ENCODE results near the gene RFFL. TPM values are rescaled to one million over a fixed set of nuclear protein-coding genes. Genes with fewer than 3 reads are reported as not detected.

RFFL gene
- polyA plus RNA-seq, 1 donor from 2014 or later: 6.6 TPM

DNA sequence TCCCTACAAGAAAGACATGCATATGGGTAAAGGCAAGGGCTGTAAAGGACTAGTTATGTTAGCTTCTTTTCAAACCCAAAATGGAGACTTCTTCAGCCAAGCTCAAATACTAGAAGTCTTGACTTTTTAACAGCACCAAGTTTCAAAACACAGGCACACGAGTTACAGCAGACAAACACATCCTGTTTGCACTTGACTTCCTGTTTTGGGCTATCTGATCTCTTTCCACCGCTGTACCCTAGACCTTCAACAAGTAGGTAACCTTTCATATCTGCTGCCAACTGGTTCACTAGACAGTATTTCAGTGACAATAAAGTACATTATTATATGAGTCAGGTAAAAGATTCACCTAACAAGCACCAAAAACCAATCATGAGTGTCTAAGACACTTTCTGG lies 12.3 kb downstream of the RFFL start:
- no peak overlapping the region for H3K4me3 ChIP-seq (ENCODE audit: low read length)
- H2AFZ ChIP-seq (ENCODE audit: low read depth, low read length): no peak overlapping the region
- H3K79me2 ChIP-seq (replicated peaks; ENCODE audit: insufficient read depth, low read length): no peaks in the 10 kb centered on the region
- no peaks in the 10 kb centered on the region for H4K20me1 ChIP-seq (ENCODE audit: insufficient read depth)
- H3K27ac ChIP-seq (ENCODE audit: low read length): no peak overlapping the region
- no peaks in the 10 kb centered on the region for H3K36me3 ChIP-seq (ENCODE audit: insufficient read depth, low read length)
- no peaks in the 10 kb centered on the region for H3F3A ChIP-seq (ENCODE audit: insufficient read depth, low read length, poor library complexity, severe bottlenecking)
- no peak overlapping the region for H3K4me2 ChIP-seq (ENCODE audit: low read length)
- TF ChIP-seq SMC3 (conservative IDR thresholded peaks at IDR 0.05; ENCODE audit: poor library complexity): no peak
- no peak for TF ChIP-seq MXI1 (conservative IDR thresholded peaks at IDR 0.05; ENCODE audit: poor library complexity, severe bottlenecking)
- no peak for TF ChIP-seq EP300 (conservative IDR thresholded peaks at IDR 0.05; ENCODE audit: poor library complexity, severe bottlenecking)
- no peak for TF ChIP-seq EZH2 (IDR thresholded peaks at IDR 0.05; ENCODE audit: borderline replicate concordance, insufficient read depth, low read length, poor library complexity, severe bottlenecking)
- TF ChIP-seq, protein P1, sequence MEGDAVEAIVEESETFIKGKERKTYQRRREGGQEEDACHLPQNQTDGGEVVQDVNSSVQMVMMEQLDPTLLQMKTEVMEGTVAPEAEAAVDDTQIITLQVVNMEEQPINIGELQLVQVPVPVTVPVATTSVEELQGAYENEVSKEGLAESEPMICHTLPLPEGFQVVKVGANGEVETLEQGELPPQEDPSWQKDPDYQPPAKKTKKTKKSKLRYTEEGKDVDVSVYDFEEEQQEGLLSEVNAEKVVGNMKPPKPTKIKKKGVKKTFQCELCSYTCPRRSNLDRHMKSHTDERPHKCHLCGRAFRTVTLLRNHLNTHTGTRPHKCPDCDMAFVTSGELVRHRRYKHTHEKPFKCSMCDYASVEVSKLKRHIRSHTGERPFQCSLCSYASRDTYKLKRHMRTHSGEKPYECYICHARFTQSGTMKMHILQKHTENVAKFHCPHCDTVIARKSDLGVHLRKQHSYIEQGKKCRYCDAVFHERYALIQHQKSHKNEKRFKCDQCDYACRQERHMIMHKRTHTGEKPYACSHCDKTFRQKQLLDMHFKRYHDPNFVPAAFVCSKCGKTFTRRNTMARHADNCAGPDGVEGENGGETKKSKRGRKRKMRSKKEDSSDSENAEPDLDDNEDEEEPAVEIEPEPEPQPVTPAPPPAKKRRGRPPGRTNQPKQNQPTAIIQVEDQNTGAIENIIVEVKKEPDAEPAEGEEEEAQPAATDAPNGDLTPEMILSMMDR (IDR thresholded peaks at IDR 0.05; ENCODE audit: poor library complexity, severe bottlenecking): no peak
- TF ChIP-seq TAF1 (IDR thresholded peaks at IDR 0.05; ENCODE audit: low read depth): no peak
- no peak for TF ChIP-seq POLR2AphosphoS5 (IDR thresholded peaks at IDR 0.05)
- TF ChIP-seq, protein P2, sequence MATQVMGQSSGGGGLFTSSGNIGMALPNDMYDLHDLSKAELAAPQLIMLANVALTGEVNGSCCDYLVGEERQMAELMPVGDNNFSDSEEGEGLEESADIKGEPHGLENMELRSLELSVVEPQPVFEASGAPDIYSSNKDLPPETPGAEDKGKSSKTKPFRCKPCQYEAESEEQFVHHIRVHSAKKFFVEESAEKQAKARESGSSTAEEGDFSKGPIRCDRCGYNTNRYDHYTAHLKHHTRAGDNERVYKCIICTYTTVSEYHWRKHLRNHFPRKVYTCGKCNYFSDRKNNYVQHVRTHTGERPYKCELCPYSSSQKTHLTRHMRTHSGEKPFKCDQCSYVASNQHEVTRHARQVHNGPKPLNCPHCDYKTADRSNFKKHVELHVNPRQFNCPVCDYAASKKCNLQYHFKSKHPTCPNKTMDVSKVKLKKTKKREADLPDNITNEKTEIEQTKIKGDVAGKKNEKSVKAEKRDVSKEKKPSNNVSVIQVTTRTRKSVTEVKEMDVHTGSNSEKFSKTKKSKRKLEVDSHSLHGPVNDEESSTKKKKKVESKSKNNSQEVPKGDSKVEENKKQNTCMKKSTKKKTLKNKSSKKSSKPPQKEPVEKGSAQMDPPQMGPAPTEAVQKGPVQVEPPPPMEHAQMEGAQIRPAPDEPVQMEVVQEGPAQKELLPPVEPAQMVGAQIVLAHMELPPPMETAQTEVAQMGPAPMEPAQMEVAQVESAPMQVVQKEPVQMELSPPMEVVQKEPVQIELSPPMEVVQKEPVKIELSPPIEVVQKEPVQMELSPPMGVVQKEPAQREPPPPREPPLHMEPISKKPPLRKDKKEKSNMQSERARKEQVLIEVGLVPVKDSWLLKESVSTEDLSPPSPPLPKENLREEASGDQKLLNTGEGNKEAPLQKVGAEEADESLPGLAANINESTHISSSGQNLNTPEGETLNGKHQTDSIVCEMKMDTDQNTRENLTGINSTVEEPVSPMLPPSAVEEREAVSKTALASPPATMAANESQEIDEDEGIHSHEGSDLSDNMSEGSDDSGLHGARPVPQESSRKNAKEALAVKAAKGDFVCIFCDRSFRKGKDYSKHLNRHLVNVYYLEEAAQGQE (IDR thresholded peaks at IDR 0.05; ENCODE audit: borderline replicate concordance): no peak
- TF ChIP-seq RAD21 (conservative IDR thresholded peaks at IDR 0.05): no peak
- no peaks in the 10 kb centered on the region for H3K27me3 ChIP-seq (ENCODE audit: insufficient read depth, low read depth, low read length)
- no peak overlapping the region for H3K9ac ChIP-seq (ENCODE audit: low read length)
- no peaks in the 10 kb centered on the region for H3K9me2 ChIP-seq (ENCODE audit: insufficient read depth, low read length)
- no peaks in the 10 kb centered on the region for H3K9me3 ChIP-seq (ENCODE audit: low read length)

DNA sequence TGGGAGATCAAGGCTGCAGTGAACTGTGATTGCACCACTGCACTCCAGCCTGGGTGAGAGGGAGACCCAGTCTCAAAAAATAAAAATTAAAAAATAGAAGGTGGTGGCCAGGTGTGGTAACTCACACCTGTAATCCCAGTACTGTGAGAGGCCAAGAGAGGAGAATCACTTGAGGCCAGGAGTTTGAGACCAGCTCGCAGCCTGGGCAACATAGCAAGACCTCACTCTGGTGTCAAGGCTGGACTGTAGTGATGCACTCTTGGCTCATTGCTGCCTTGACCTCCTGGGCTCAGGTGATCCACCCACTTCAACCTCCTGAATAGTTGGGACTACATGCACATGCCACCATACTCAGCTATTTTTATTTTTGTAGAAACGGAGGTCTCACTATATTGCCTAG lies 13.3 kb downstream of the RFFL start:
- no peak overlapping the region for H3K27ac ChIP-seq (ENCODE audit: low read length)
- no peak overlapping the region for H3K4me3 ChIP-seq (ENCODE audit: low read length)
- H4K20me1 ChIP-seq (ENCODE audit: insufficient read depth): no peaks in the 10 kb centered on the region
- no peak overlapping the region for H3K9ac ChIP-seq (ENCODE audit: low read length)
- no peaks in the 10 kb centered on the region for H3K9me3 ChIP-seq (ENCODE audit: low read length)
- H3K9me2 ChIP-seq (ENCODE audit: insufficient read depth, low read length): no peaks in the 10 kb centered on the region
- no peaks in the 10 kb centered on the region for H3K36me3 ChIP-seq (ENCODE audit: insufficient read depth, low read length)
- H2AFZ ChIP-seq (ENCODE audit: low read depth, low read length): no peak overlapping the region
- no peak for TF ChIP-seq TAF1 (IDR thresholded peaks at IDR 0.05; ENCODE audit: low read depth)
- no peak for TF ChIP-seq SMC3 (conservative IDR thresholded peaks at IDR 0.05; ENCODE audit: poor library complexity)
- TF ChIP-seq, protein P2 (IDR thresholded peaks at IDR 0.05; ENCODE audit: borderline replicate concordance): no peak
- no peak for TF ChIP-seq EP300 (conservative IDR thresholded peaks at IDR 0.05; ENCODE audit: poor library complexity, severe bottlenecking)
- TF ChIP-seq, protein P1 (IDR thresholded peaks at IDR 0.05; ENCODE audit: poor library complexity, severe bottlenecking): no peak
- no peak for TF ChIP-seq POLR2AphosphoS5 (IDR thresholded peaks at IDR 0.05)
- no peak for TF ChIP-seq EZH2 (IDR thresholded peaks at IDR 0.05; ENCODE audit: borderline replicate concordance, insufficient read depth, low read length, poor library complexity, severe bottlenecking)
- no peak for TF ChIP-seq RAD21 (conservative IDR thresholded peaks at IDR 0.05)
- TF ChIP-seq MXI1 (conservative IDR thresholded peaks at IDR 0.05; ENCODE audit: poor library complexity, severe bottlenecking): no peak
- H3F3A ChIP-seq (ENCODE audit: insufficient read depth, low read length, poor library complexity, severe bottlenecking): no peaks in the 10 kb centered on the region
- no peak overlapping the region for H3K4me2 ChIP-seq (ENCODE audit: low read length)
- H3K27me3 ChIP-seq (ENCODE audit: insufficient read depth, low read depth, low read length): no peaks in the 10 kb centered on the region
- no peaks in the 10 kb centered on the region for H3K79me2 ChIP-seq (replicated peaks; ENCODE audit: insufficient read depth, low read length)

All from neural cell (in vitro differentiated cells).